WTC11 (cell line): ENCODE results near the gene MAFB.

Source experiments
- ATF2 ChIP-seq: sonication (generic); formaldehyde crosslinking; IDR thresholded peaks from 2 replicates; pipeline ENCODE4 v1.8.1; 2022; ENCODE audit warnings: low read depth, missing genetic modification reagents, borderline replicate concordance
- CTCF ChIP-seq: fragments of 200-600 bp; IDR thresholded peaks from 2 replicates; pipeline ENCODE4 v1.8.0; 2022; ENCODE audit warnings: antibody characterized with exemption
- ELF4 ChIP-seq: sonication (generic); formaldehyde crosslinking; IDR thresholded peaks from 2 replicates; pipeline ENCODE4 v1.8.1; 2022; ENCODE audit warnings: low read depth, mild to moderate bottlenecking, moderate library complexity, missing genetic modification reagents
- HMGXB4 ChIP-seq: sonication (generic); formaldehyde crosslinking; IDR thresholded peaks from 2 replicates; pipeline ENCODE4 v1.8.1; 2023; ENCODE audit warnings: mild to moderate bottlenecking, moderate library complexity, missing genetic modification reagents
- MAX ChIP-seq: sonication (generic); formaldehyde crosslinking; IDR thresholded peaks from 2 replicates; pipeline ENCODE4 v1.8.0; 2022; ENCODE audit warnings: mild to moderate bottlenecking, missing genetic modification reagents
- NR1H2 ChIP-seq: sonication (generic); formaldehyde crosslinking; IDR thresholded peaks from 2 replicates; pipeline ENCODE4 v1.9.0; 2021; ENCODE audit warnings: mild to moderate bottlenecking, moderate library complexity, missing genetic modification reagents
- NR2C2 ChIP-seq: sonication (generic); formaldehyde crosslinking; IDR thresholded peaks from 2 replicates; pipeline ENCODE4 v1.8.0; 2022; ENCODE audit warnings: mild to moderate bottlenecking, missing genetic modification reagents
- USF1 ChIP-seq: sonication (generic); formaldehyde crosslinking; IDR thresholded peaks from 2 replicates; pipeline ENCODE4 v1.8.0; 2022; ENCODE audit warnings: mild to moderate bottlenecking, missing genetic modification reagents
- ZNF263 ChIP-seq: sonication (generic); formaldehyde crosslinking; IDR thresholded peaks from 2 replicates; pipeline ENCODE4 v1.8.1; 2022; ENCODE audit warnings: low read depth, mild to moderate bottlenecking, moderate library complexity, missing genetic modification reagents

- TF ChIP-seq CTCF (no peak), ELF4 (CRISPR knock-in tag) (no peak), NR1H2 (CRISPR knock-in tag) (no peak), ZNF263 (no peak), HMGXB4 (CRISPR knock-in tag) (no peak), USF1 (CRISPR knock-in tag) (no peak), ATF2 (CRISPR knock-in tag) (no peak), MAX (CRISPR knock-in tag) (no peak), NR2C2 (no peak)
Measured at GRCh38 chr20:40643891-40644290, 45.1 kb downstream of the MAFB start.
